Endothelial cell of umbilical vein (primary cell): ENCODE results near the gene MAML1. TPM values are rescaled to one million over a fixed set of nuclear protein-coding genes. Genes with fewer than 3 reads are reported as not detected.
A peak's percentile ranks its signal among the peaks of the same experiment; 100 is the strongest.

Experiments used
- BruUV-seq: library from RNA; stranded (reverse); fragments of 400-500 nt; replicated peaks from 2 replicates; lab custom pipeline; 2021; lab: Mats Ljungman, UMichigan
- CTCF ChIA-PET: fragments of 300-600, 350-600 bp; sonication (Branson Sonifier 250); formaldehyde crosslinking; loops from one replicate; lab custom pipeline; 2021; ENCODE audit warnings: antibody characterized with exemption, inconsistent platforms; lab: Charles Lee
- POLR2A ChIA-PET: fragments of 300-600, 350-600 bp; sonication (Branson Sonifier 250); formaldehyde crosslinking; loops from one replicate; lab custom pipeline; 2021; ENCODE audit warnings: antibody characterized with exemption, inconsistent platforms; lab: Charles Lee
- DNase-seq: peaks from one replicate; pipeline ENCODE4 v3.0.0-alpha.2; 2011; ENCODE audit warnings: low read depth, low spot score
- FAIRE-seq: peaks from 2 replicates; lab custom pipeline; 2011; peaks lifted over from hg19 to GRCh38; lab: Jason Lieb, UNC
- H2AFZ ChIP-seq: 2 replicates; pipeline ENCODE4 v1.6.0; 2012; ENCODE audit warnings: low read depth, low read length, control low read depth, inconsistent platforms
- H3K27ac ChIP-seq: 2 replicates; pipeline ENCODE4 v1.5.1; 2011; ENCODE audit warnings: low read depth, mild to moderate bottlenecking, control low read depth, low read length, moderate library complexity; ENCODE audit not compliant: insufficient read depth
- H3K27me3 ChIP-seq, 2 experiments: 2 replicates each; pipeline versions ENCODE4 v1.6.0 to v1.6.1; 2011; ENCODE audit warnings: low read length in 2 of 2, mixed read lengths in 1 of 2; ENCODE audit not compliant: control insufficient read depth in 2 of 2, insufficient read depth in 2 of 2
- H3K36me3 ChIP-seq, 2 experiments: 2 replicates in 1 of 2; 3 replicates in 1 of 2; pipeline ENCODE4 v1.5.1; 2011; ENCODE audit warnings: low read length in 2 of 2, mild to moderate bottlenecking in 1 of 2, moderate library complexity in 1 of 2; ENCODE audit not compliant: control insufficient read depth in 2 of 2, insufficient read depth in 2 of 2; ENCODE audit errors: extremely low read depth in 1 of 2
- H3K4me1 ChIP-seq: 3 replicates; pipeline ENCODE4 v1.5.1; 2011; ENCODE audit warnings: mild to moderate bottlenecking, low read length; ENCODE audit not compliant: control insufficient read depth, insufficient read depth; ENCODE audit errors: extremely low read depth
- H3K4me2 ChIP-seq: 2 replicates; pipeline ENCODE4 v1.6.1; 2011; ENCODE audit warnings: low read length, control low read depth, mixed read lengths; ENCODE audit not compliant: insufficient read depth
- H3K4me3 ChIP-seq, 3 experiments: fragments of 200-600 bp in 1 of 3; sonication (generic), shearing (Covaris generic) in 1 of 3; replicated peaks in 1 of 3; 2 replicates each; pipeline ENCODE4 v1.5.1; 2011 to 2016; ENCODE audit warnings: control low read depth in 3 of 3, low read length in 3 of 3, mild to moderate bottlenecking in 2 of 3, inconsistent platforms in 1 of 3, low read depth in 1 of 3, moderate library complexity in 1 of 3; ENCODE audit not compliant: insufficient read depth in 1 of 3
- H3K79me2 ChIP-seq: 2 replicates; pipeline ENCODE4 v1.6.0; 2012; ENCODE audit warnings: low read length, inconsistent platforms; ENCODE audit not compliant: control insufficient read depth, insufficient read depth
- H3K9ac ChIP-seq: replicated peaks from 2 replicates; pipeline ENCODE3; 2011; ENCODE audit warnings: low read length, control low read depth; ENCODE audit not compliant: insufficient read depth; ENCODE audit errors: extremely low read depth
- H3K9me1 ChIP-seq: replicated peaks from 3 replicates; pipeline ENCODE4 v1.6.0; 2011; ENCODE audit warnings: mild to moderate bottlenecking, low read length; ENCODE audit not compliant: control insufficient read depth, insufficient read depth; ENCODE audit errors: extremely low read depth
- H3K9me3 ChIP-seq: replicated peaks from 2 replicates; pipeline ENCODE4 v1.5.1; 2012; ENCODE audit warnings: low read length, inconsistent platforms; ENCODE audit not compliant: control insufficient read depth, insufficient read depth
- H4K20me1 ChIP-seq: replicated peaks from 2 replicates; pipeline ENCODE3; 2011; ENCODE audit warnings: mild to moderate bottlenecking, low read length; ENCODE audit not compliant: control insufficient read depth, insufficient read depth; ENCODE audit errors: extremely low read depth
- CTCF ChIP-seq, 2 donors: IDR thresholded peaks; 1 replicate in 1 of 2; 2 replicates in 1 of 2; pipeline ENCODE4 v1.5.1; 2011; ENCODE audit warnings: low read length in 2 of 2, mild to moderate bottlenecking in 2 of 2, moderate library complexity in 2 of 2, control low read depth in 1 of 2, inconsistent platforms in 1 of 2, low read depth in 1 of 2; ENCODE audit not compliant: insufficient read depth in 1 of 2; ENCODE audit errors: extremely low read depth in 1 of 2
- EZH2 ChIP-seq: IDR thresholded peaks from 2 replicates; pipeline ENCODE4 v1.6.1; 2012; ENCODE audit warnings: borderline replicate concordance, low read depth, mild to moderate bottlenecking, moderate library complexity, low read length, inconsistent platforms; ENCODE audit not compliant: severe bottlenecking
- dilution Hi-C: fragments of 300-500 bp; cut with MboI; formaldehyde crosslinking; loops from one replicate; pipeline ENCODE4 v1.15.0; 2019; ENCODE audit warnings: low sequenced_read_pairs; ENCODE audit not compliant: extremely low pct_ligation_motif_present
- intact Hi-C: fragments of 100-400 bp; cut with micrococcal nuclease; formaldehyde crosslinking; loops from one replicate; pipeline ENCODE4 v1.10.0; 2022
- polyA plus RNA-seq, 4 experiments: library from polyadenylated mRNA; depleted of rRNA in 3 of 4; stranded (reverse) in 3 of 4; unstranded in 1 of 4; fragments of >200 nt; gene quantifications; 2 replicates each; pipeline versions ENCODE4 v1.2.1 to v1.2.3, GENCODE V29; 2011 to 2012; ENCODE audit warnings: missing spikeins in 1 of 4
- total RNA-seq: library from RNA; stranded (reverse); gene quantifications from 2 replicates; pipeline ENCODE4 v1.2.3, GENCODE V29; 2021

The MAML1 gene
- total and polyA plus RNA-seq, 2 donors (not counting 3 experiments of a cell fraction or from before 2014, with no cell fraction given) = 12.4 to 29.0 TPM

- FAIRE-seq (peak; percentile 77), DNase-seq (peak; percentile 63)
- TF ChIP-seq CTCF (IDR thresholded peaks at IDR 0.05; ENCODE audit: extremely low read depth in 1 of 2, insufficient read depth in 1 of 2, low read depth in 1 of 2, low read length in 2 of 2) (peak; percentile 77 to 86), EZH2 (no peak)
- H3K27me3 ChIP-seq = no peaks in the 10 kb centered on the region
- dilution Hi-C loops (no loop called here), intact Hi-C loops (loop anchor here (1.0 to 5.0 kb wide), 4 partner anchors 105 to 289 kb away; partner anchors contain the start of genes RNF130 and TBC1D9B)
- no peaks in the 10 kb centered on the region for H3K9me3 ChIP-seq
- no TSS peak for BruUV-seq
- H3K9me1 ChIP-seq = no peaks in the 10 kb centered on the region
- H3K36me3 ChIP-seq = peaks cover 10 to 41% of the 10 kb centered on the region in 2 experiments
- no peak overlapping the region for H3K4me2 ChIP-seq
- H2AFZ ChIP-seq = no peak overlapping the region
- POLR2A ChIA-PET = interaction anchor here (0.6 to 2.5 kb wide), 3 partner anchors 19 to 1016 kb away, joined by 3 to 8 read pairs (median 4); partner anchors contain the start of gene SQSTM1
- no peaks in the 10 kb centered on the region for H4K20me1 ChIP-seq
- H3K4me1 ChIP-seq = peaks cover 22% of the 10 kb centered on the region
- no peak overlapping the region for H3K9ac ChIP-seq
- CTCF ChIA-PET = interaction anchor here (0.6 to 2.4 kb wide), 27 partner anchors 10 to 290 kb away, joined by 3 to 21 read pairs (median 4); partner anchors contain the start of genes MAML1 and SQSTM1
- H3K79me2 ChIP-seq = peaks cover 33% of the 10 kb centered on the region
- no peak overlapping the region for H3K27ac ChIP-seq
- no peak overlapping the region for H3K4me3 ChIP-seq
These were observed 68.9 kb downstream of the MAML1 start for GRCh38 chr5:179801304-179802206.
